Adipose tissue (tissue), 3 donors: ENCODE measurements around the gene LPP. TPM values are rescaled to one million over a fixed set of nuclear protein-coding genes. Genes with fewer than 3 reads are reported as not detected.
A peak's percentile ranks its signal among the peaks of the same experiment; 100 is the strongest.
"Not testable (repeated sequence)": the region's sequence is repeated elsewhere in the genome, so short reads cannot be mapped to it uniquely, and the experiment has no call there.

Experiments
- H3K27ac ChIP-seq: one replicate; pipeline ENCODE4 v1.5.1; 2013; ENCODE audit warnings: low read depth, low read length
- WGBS, 3 donors: extraction: QIAGEN DNeasy Blood & Tissue Kit; methylation state at CpG; one replicate each; pipeline ENCODE4 v1.1.7; 2013; 5-methylcytosine and 5-hydroxymethylcytosine counted together
- polyA plus RNA-seq, 3 donors: library from polyadenylated mRNA; stranded (reverse); fragments of 200-250 nt; gene quantifications; one replicate each; pipeline ENCODE4 v1.2.3, GENCODE V29; 2013
- donor health status: healthy with polysubstance abuse.
- donor health status: Bipolar disorder and iron deficiency.
- donor health status: healthy.

LPP gene
- 10 to 100 TPM in 2 of 3 donors, 1 to 10 TPM in 1; 3.6 to 25.6 (median 11.3) TPM for polyA plus RNA-seq

GRCh38 chr3:188154014-188154808 lies at the start of gene LPP:
Gene LPP, plus strand, starts transcription at chr3:188154157. Its CDS starts 251,964 bp downstream, at chr3:188406121.
- H3K27ac ChIP-seq, result peak within 1 kb of the TSS; percentile 87
- 0 to 1% (median 1%) methylated on average over 41 to 66 of the region's 66 CpGs for WGBS, 3 donors

DNA sequence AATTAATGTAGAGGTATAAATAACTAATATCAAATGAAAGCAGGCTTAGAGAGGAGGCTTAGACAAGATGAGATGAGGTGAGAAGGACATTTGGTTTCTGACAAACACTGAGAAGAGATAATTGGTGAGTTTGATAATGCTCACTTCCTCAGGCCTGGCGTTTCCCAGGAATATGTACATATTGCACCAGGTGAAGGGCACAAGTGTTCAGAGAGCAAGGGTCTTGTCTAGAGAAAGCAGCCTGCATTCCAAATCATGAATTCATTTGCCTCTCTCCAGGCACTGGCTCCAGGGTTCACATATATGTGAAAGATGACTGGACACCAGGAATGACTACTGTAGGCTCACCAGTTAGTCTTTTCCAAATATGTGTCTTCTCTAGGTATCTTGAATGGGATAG lies 48.0 kb upstream of the LPP start:
- no peak overlapping the region for H3K27ac ChIP-seq
- 75 to 93% (median 76%) methylated on average over 1 of the region's 1 CpG for WGBS, 3 donors

- no peak overlapping the region for H3K27ac ChIP-seq
- 93 to 97% (median 95%) methylated on average over 5 of the region's 5 CpGs for WGBS, 3 donors
Measured at GRCh38 chr3:188106454-188106853, 47.5 kb upstream of the LPP start.

GRCh38 chr3:188106887-188107830 lies 46.8 kb upstream of the LPP start:
- H3K27ac ChIP-seq, result no peak overlapping the region
- WGBS, 3 donors, result 74 to 80% (median 75%) methylated on average over 15 of the region's 15 CpGs

- WGBS, 3 donors, result 87 to 92% (median 88%) methylated on average over 4 of the region's 4 CpGs
- no peak overlapping the region for H3K27ac ChIP-seq
Measured at GRCh38 chr3:188108703-188109412, 45.1 kb upstream of the LPP start.

DNA sequence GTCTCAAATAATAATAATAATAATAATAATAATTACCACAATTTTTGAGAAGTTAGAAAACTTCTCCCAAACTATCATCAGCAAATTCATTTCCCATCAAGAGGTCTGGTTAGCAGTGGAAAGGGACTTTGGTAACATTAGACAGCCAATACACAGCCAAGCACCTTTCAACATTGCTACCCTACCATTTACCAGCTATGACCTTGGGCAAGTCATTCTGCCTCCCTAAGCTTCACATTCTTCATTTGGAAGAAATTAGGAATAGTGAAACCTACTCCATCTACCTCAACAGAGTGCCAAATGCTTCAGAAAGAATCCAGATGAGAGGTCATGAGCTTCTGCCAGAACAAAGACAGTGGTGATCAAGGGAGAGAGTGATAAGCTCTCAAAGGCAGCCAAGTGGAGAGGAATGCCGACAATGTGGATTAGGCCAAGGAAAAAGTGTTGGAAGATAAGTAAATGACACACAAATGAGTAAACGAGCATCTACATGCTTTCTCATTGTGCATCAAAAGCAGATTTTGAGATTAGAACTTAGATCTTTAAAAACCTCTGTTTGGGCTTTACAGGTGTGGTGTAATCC lies 42.9 kb upstream of the LPP start:
- H3K27ac ChIP-seq, result no peak overlapping the region
- WGBS, 3 donors, result 63 to 77% (median 64%) methylated on average over 2 of the region's 2 CpGs

GRCh38 chr3:188113756-188114155 lies 40.2 kb upstream of the LPP start:
- no peak overlapping the region for H3K27ac ChIP-seq

DNA sequence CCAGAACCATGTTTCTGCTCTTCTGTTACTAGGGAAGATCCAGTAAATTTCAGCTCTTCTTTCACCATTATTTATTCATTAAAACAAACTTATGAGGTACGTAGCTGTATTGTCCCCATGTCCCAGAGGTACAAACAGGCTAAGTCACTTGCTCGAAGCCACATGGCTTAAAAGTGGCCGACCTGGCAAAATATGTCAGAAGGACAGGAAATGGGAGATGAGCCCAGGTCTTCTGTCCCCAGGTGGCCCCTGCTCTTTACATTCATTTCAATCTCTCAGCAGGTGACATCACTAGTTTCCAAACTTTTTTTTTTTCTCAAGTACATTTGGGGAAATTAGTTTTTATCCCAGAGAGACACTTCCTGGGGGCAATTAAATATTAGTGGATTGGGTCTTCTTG lies 34.1 kb upstream of the LPP start:
- 71 to 89% (median 83%) methylated on average over 3 of the region's 3 CpGs for WGBS, 3 donors
- H3K27ac ChIP-seq, result no peak overlapping the region

- 79 to 90% (median 82%) methylated on average over 4 of the region's 4 CpGs for WGBS, 3 donors
- no peak overlapping the region for H3K27ac ChIP-seq
Measured at GRCh38 chr3:188122571-188123169, 31.3 kb upstream of the LPP start.

GRCh38 chr3:188123170-188123905 lies 30.6 kb upstream of the LPP start:
- 54 to 73% (median 60%) methylated on average over 6 of the region's 6 CpGs for WGBS, 3 donors
- no peak overlapping the region for H3K27ac ChIP-seq

DNA sequence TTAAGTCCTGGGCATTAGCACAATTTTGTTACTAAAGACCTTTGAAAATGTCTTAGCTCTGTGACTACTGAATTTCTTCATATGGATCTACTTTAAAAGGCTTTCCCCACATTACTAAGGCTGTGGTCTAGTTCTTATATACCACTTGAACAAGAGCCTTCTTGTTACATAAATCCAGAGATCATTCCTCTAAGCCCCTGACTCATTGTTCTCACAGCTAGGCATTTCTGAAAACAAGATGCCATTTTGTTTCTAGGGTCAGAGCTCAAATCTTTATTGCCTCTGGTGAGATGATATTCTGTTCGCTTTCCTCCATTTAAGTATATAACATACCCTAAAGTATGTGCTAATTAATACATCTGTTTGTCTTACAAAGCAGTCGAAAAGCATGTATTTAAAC lies 29.8 kb upstream of the LPP start:
- 94 to 97% (median 96%) methylated on average over 2 of the region's 2 CpGs for whole genome bisulfite sequencing, 3 donors
- no peak overlapping the region for H3K27ac ChIP-seq

- 92 to 94% (median 94%) methylated on average over 3 of the region's 3 CpGs for WGBS, 3 donors
- H3K27ac ChIP-seq, result no peak overlapping the region
Measured at GRCh38 chr3:188125076-188125475, 28.9 kb upstream of the LPP start.

DNA sequence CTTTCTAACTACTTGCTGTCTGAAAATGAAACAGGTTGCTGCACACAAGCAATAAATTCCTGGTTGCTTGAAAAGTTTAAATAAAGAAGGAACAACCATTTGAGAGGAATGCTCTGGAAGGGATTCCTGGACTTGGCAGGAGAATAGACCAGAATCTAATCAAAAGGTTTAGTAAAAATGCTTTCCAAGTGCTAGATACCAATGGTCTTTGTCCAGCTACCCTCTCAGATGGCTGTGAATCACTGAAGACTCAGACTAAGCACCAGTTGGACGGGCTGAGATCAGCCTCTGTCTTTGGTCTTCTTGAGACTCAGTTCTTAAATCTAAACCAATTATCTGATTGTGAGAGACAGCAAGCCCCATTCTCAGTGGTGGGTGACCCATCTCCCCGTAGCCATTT lies 27.7 kb upstream of the LPP start:
- WGBS, 3 donors, result 90 to 95% (median 92%) methylated on average over 2 of the region's 2 CpGs
- no peak overlapping the region for H3K27ac ChIP-seq

- H3K27ac ChIP-seq, result no peak overlapping the region
- WGBS, 3 donors, result 78 to 84% (median 84%) methylated on average over 8 of the region's 8 CpGs
Measured at GRCh38 chr3:188126934-188127333, 27.0 kb upstream of the LPP start.

DNA sequence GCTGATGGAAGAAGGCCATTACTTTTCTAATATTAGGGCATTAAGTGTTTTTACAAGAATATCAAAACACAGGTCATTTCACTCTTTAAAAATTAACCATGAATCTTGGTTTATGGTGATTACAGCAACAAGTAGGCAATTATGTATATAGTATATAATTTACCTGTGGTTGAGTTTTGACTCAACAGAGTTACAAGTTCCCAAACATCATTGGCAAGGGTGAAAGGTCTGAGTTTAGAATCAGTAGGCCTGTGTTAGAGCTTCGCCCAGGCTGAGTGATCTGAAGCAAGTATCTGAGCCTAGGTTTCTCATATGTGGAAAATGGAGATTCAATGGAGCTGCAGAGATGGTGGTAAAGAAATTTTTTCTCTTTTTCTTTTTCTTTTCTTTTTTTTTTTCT lies 25.1 kb upstream of the LPP start:
- H3K27ac ChIP-seq, result no peak overlapping the region
- 96 to 100% (median 96%) methylated on average over 1 of the region's 1 CpG for WGBS, 3 donors

GRCh38 chr3:188131023-188131422 lies 22.9 kb upstream of the LPP start:
- WGBS, 3 donors, result 90 to 97% (median 97%) methylated on average over 2 of the region's 2 CpGs
- H3K27ac ChIP-seq, result not testable (repeated sequence)

DNA sequence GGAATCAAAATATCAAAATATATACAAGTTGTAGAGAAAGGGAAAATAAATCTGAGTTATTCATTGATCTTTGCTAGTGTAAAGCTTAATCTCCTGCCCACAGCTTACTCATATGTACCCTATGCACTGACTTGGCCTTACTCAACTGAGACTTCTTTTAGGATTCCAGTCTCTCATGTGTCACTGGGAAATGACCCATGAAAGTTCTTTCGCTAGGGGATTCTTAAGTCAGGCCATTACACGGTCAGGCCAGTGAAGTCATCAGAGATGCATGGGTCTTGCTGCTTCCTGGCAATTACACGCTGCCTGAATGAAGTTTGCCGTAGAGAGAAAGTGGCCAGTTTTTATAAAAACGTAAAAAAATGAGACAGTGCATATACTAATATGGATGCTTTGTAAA lies 20.7 kb upstream of the LPP start:
- 91 to 96% (median 92%) methylated on average over 5 of the region's 5 CpGs for WGBS, 3 donors
- no peak overlapping the region for H3K27ac ChIP-seq
